Mesothelial cell of epicardium (in vitro differentiated cells): Measurements from ENCODE around the gene AVPR1B. TPM values are rescaled to one million over a fixed set of nuclear protein-coding genes. Genes with fewer than 3 reads are reported as not detected.

Source experiments
- DNase-seq, 2 experiments: peaks; one replicate each; pipeline ENCODE4 v3.0.0; 2021; ENCODE audit warnings: low spot score in 2 of 2; ENCODE audit not compliant: unreplicated experiment in 2 of 2
- H3K27ac Mint-ChIP-seq: 2 replicates; pipeline ENCODE4 v1.8.0; 2021; ENCODE audit warnings: mixed read lengths
- H3K27me3 Mint-ChIP-seq: 2 replicates; pipeline ENCODE4 v1.8.0; 2021; ENCODE audit warnings: low read depth, mixed read lengths
- H3K36me3 Mint-ChIP-seq: 2 replicates; pipeline ENCODE4 v1.8.0; 2021; ENCODE audit warnings: mixed read lengths
- H3K4me1 Mint-ChIP-seq: 2 replicates; pipeline ENCODE4 v1.8.0; 2021; ENCODE audit warnings: mixed read lengths
- H3K4me3 Mint-ChIP-seq: 2 replicates; pipeline ENCODE4 v1.8.0; 2021; ENCODE audit warnings: mild to moderate bottlenecking, moderate library complexity, mixed read lengths
- H3K9me3 Mint-ChIP-seq: 2 replicates; pipeline ENCODE4 v1.8.0; 2021; ENCODE audit warnings: mixed read lengths
- total RNA-seq: library from RNA; stranded (reverse); gene quantifications from 3 replicates; pipeline ENCODE4 v1.2.1, GENCODE V29; 2021
- TF ChIP-seq, protein P1 (sequence below): fragments of 200-600 bp; sonication (generic); IDR thresholded peaks from one replicate; pipeline ENCODE4 v1.5.0; 2021; ENCODE audit warnings: antibody characterized with exemption; ENCODE audit not compliant: unreplicated experiment

AVPR1B gene
- total RNA-seq, 1 donor from 2014 or later: not detected

- peaks cover 3% of the 10 kb centered on the region for H3K4me1 Mint-ChIP-seq
- TF ChIP-seq, protein P1, sequence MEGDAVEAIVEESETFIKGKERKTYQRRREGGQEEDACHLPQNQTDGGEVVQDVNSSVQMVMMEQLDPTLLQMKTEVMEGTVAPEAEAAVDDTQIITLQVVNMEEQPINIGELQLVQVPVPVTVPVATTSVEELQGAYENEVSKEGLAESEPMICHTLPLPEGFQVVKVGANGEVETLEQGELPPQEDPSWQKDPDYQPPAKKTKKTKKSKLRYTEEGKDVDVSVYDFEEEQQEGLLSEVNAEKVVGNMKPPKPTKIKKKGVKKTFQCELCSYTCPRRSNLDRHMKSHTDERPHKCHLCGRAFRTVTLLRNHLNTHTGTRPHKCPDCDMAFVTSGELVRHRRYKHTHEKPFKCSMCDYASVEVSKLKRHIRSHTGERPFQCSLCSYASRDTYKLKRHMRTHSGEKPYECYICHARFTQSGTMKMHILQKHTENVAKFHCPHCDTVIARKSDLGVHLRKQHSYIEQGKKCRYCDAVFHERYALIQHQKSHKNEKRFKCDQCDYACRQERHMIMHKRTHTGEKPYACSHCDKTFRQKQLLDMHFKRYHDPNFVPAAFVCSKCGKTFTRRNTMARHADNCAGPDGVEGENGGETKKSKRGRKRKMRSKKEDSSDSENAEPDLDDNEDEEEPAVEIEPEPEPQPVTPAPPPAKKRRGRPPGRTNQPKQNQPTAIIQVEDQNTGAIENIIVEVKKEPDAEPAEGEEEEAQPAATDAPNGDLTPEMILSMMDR: no peak
- peaks cover 8% of the 10 kb centered on the region for H3K9me3 Mint-ChIP-seq
- H3K36me3 Mint-ChIP-seq: peaks cover 7% of the 10 kb centered on the region
- H3K27ac Mint-ChIP-seq: no peak overlapping the region
- no peak overlapping the region for H3K4me3 Mint-ChIP-seq
- DNase-seq: no peak
- peaks cover 4% of the 10 kb centered on the region for H3K27me3 Mint-ChIP-seq
Observed at GRCh38 chr1:206060844-206061243, 56.3 kb downstream of the AVPR1B start.

Other genes with a start within 250 kb of the AVPR1B start
- gene SLC26A9, start 173.9 kb downstream of the AVPR1B start, total RNA-seq: not detected in 3 replicates
- 1.3 to 1.5 TPM (median 1.4 TPM) in 3 replicates for gene RAB7B, start 114.0 kb downstream of the AVPR1B start, total RNA-seq
- gene CTSE, start 93.5 kb downstream of the AVPR1B start, total RNA-seq: 0.16 TPM in 1 of 3 replicates, not detected in the others
- not detected in 3 replicates for gene RHEX, start 64.2 kb downstream of the AVPR1B start, total RNA-seq
- gene FAM72A, start 85.5 kb upstream of the AVPR1B start, total RNA-seq: 1.7 to 2.5 TPM (median 2.0 TPM) in 3 replicates
- gene SRGAP2, start 86.2 kb upstream of the AVPR1B start, total RNA-seq: 50.7 to 54.2 TPM (median 50.9 TPM) in 3 replicates